GM13976 (cell line): Measurements from ENCODE around the gene CABP5.

ENCODE experiments used
- DNase-seq: peaks from one replicate; pipeline ENCODE4 v3.0.0; 2012; ENCODE audit warnings: low spot score
- CTCF ChIP-seq: IDR thresholded peaks from 2 replicates; pipeline ENCODE4 v1.5.1; 2012; ENCODE audit warnings: borderline replicate concordance, mild to moderate bottlenecking; ENCODE audit not compliant: insufficient read depth; ENCODE audit errors: extremely low read depth, missing control alignments, control extremely low read depth
- in situ Hi-C: fragments of 300-500 bp; cut with MboI; formaldehyde crosslinking; loops from one replicate; pipeline ENCODE4 v1.12.0; 2022; ENCODE audit warnings: low sequenced_read_pairs, mixed read lengths, inconsistent platforms; ENCODE audit not compliant: unreplicated experiment

CABP5 gene

GRCh38 chr19:48053076-48053475 lies 9.2 kb upstream of the CABP5 start:
- TF ChIP-seq CTCF = no peak
- no peak for DNase-seq
- in situ Hi-C loops = no loop called here

- in situ Hi-C loops = no loop called here
- no peak for TF ChIP-seq CTCF
- no peak for DNase-seq
These were observed 7.6 kb upstream of the CABP5 start for GRCh38 chr19:48051335-48052033.

- DNase-seq = no peak
- no peak for TF ChIP-seq CTCF
- in situ Hi-C loops = no loop called here
These were observed 682 bp upstream of the CABP5 start for GRCh38 chr19:48044561-48044960.

GRCh38 chr19:48041877-48042580 lies 1.9 kb downstream of the CABP5 start:
- in situ Hi-C loops = no loop called here
- TF ChIP-seq CTCF = no peak
- DNase-seq = no peak

GRCh38 chr19:48036765-48037164 lies 7.1 kb downstream of the CABP5 start:
- in situ Hi-C loops = no loop called here
- DNase-seq = no peak
- TF ChIP-seq CTCF = no peak

- no peak for TF ChIP-seq CTCF
- in situ Hi-C loops = no loop called here
- DNase-seq = no peak
These were observed 10.3 kb downstream of the CABP5 start for GRCh38 chr19:48033604-48034003.
